ENCODE results near the gene CYP2E1. TPM values are rescaled to one million over a fixed set of nuclear protein-coding genes. Genes with fewer than 3 reads are reported as not detected.

Gene CYP2E1
- total and polyA plus RNA-seq, 2 donors (not counting 1 experiment from before 2014, with no cell fraction given) = 0.50 to 0.90 TPM

DNA sequence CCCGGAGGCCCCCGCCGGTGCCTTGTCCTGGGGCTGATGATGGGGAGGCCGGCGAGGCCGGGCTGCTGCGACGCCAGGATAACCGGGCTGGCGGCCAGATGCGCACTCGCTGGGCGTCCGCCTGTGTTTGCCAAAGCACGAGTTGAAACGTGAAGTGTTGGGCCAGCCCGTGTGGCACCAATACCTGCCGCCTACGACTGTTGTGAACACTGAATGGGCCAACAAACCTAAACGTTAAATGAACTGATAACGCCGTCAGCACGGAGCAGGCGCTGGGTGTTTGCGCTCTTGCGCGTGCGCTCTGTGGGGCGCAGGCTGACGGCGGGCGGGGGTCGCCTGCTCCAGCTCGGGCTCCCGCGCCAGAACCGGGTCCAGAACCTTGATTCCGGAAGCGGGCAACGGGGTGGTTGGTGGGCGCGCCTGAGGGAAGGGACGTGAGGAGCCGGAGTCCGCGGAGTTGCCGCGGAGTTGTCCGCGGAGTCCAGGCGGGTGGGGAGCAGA is 658 bp downstream of the CYP2E1 start:
- Histone ChIP-seq H3K9ac (ENCODE audit: insufficient read depth, low read length) (no peak overlapping the region), H2AFZ (ENCODE audit: low read length) (no peak overlapping the region), H3K27ac (ENCODE audit: insufficient read depth, low read length) (no peak overlapping the region), H3K4me1 (ENCODE audit: control insufficient read depth, extremely low read depth, insufficient read depth, low read length) (no peaks in the 10 kb centered on the region), H3K9me3 (ENCODE audit: control insufficient read depth, insufficient read depth, low read depth, low read length) (no peaks in the 10 kb centered on the region), H3K4me3 (replicated peaks in 1 of 4; ENCODE audit: control extremely low read depth in 1 of 4, insufficient read depth in 1 of 4, low read depth in 3 of 4, low read length in 4 of 4) (peak overlapping the region in 1 of 4 experiments; percentile 4), H4K20me1 (ENCODE audit: control insufficient read depth, extremely low read depth, insufficient read depth, low read length) (no peaks in the 10 kb centered on the region), H3K79me2 (ENCODE audit: control insufficient read depth, insufficient read depth, low read length) (no peaks in the 10 kb centered on the region), H3K4me2 (ENCODE audit: extremely low read depth, insufficient read depth, low read length) (no peak overlapping the region), H3K27me3 (ENCODE audit: control insufficient read depth, insufficient read depth, low read length) (peaks cover 25% of the 10 kb centered on the region), H3K36me3 (ENCODE audit: control insufficient read depth, insufficient read depth, low read length) (no peaks in the 10 kb centered on the region)
- DNase-seq (ENCODE audit: low read depth in 2 of 2) = no peak
- TF ChIP-seq EZH2 (IDR thresholded peaks at IDR 0.05; ENCODE audit: low read length, missing control alignments) = no peak
- TF ChIP-seq, protein P1, sequence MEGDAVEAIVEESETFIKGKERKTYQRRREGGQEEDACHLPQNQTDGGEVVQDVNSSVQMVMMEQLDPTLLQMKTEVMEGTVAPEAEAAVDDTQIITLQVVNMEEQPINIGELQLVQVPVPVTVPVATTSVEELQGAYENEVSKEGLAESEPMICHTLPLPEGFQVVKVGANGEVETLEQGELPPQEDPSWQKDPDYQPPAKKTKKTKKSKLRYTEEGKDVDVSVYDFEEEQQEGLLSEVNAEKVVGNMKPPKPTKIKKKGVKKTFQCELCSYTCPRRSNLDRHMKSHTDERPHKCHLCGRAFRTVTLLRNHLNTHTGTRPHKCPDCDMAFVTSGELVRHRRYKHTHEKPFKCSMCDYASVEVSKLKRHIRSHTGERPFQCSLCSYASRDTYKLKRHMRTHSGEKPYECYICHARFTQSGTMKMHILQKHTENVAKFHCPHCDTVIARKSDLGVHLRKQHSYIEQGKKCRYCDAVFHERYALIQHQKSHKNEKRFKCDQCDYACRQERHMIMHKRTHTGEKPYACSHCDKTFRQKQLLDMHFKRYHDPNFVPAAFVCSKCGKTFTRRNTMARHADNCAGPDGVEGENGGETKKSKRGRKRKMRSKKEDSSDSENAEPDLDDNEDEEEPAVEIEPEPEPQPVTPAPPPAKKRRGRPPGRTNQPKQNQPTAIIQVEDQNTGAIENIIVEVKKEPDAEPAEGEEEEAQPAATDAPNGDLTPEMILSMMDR (conservative IDR thresholded peaks at IDR 0.05 in 1 of 2, IDR thresholded peaks at IDR 0.05 in 1 of 2; ENCODE audit: low read depth in 1 of 2, low read length in 2 of 2) = no peak

DNA sequence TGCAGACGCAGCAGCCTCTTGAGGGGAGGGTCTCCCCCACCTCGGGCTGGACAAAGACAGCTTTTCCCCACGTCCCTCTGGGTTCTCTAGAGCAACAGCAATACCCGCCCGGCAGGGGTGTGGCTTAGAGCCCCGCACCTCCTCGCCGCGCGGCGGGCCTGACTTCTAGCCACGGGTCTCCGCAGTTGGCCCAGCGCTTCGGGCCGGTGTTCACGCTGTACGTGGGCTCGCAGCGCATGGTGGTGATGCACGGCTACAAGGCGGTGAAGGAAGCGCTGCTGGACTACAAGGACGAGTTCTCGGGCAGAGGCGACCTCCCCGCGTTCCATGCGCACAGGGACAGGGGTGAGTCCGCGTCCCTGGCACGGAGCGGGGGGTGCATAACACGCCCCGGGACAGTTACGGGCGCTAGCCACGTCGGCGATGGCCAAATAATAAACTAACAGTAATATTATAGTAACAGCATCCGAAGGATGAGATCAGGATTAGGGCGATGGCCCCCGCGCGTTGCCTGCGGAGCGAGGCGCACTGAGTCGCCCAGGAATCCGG is 1.2 kb downstream of the CYP2E1 start:
- no peak overlapping the region for H3K9ac ChIP-seq (ENCODE audit: insufficient read depth, low read length)
- peak overlapping the region in 1 of 4 experiments; percentile 4 for H3K4me3 ChIP-seq (replicated peaks in 1 of 4; ENCODE audit: control extremely low read depth in 1 of 4, insufficient read depth in 1 of 4, low read depth in 3 of 4, low read length in 4 of 4)
- H3K79me2 ChIP-seq (ENCODE audit: control insufficient read depth, insufficient read depth, low read length) = no peaks in the 10 kb centered on the region
- H3K36me3 ChIP-seq (ENCODE audit: control insufficient read depth, insufficient read depth, low read length) = no peaks in the 10 kb centered on the region
- no peaks in the 10 kb centered on the region for H3K4me1 ChIP-seq (ENCODE audit: control insufficient read depth, extremely low read depth, insufficient read depth, low read length)
- H3K4me2 ChIP-seq (ENCODE audit: extremely low read depth, insufficient read depth, low read length) = no peak overlapping the region
- H2AFZ ChIP-seq (ENCODE audit: low read length) = no peak overlapping the region
- no peaks in the 10 kb centered on the region for H3K9me3 ChIP-seq (ENCODE audit: control insufficient read depth, insufficient read depth, low read depth, low read length)
- H3K27ac ChIP-seq (ENCODE audit: insufficient read depth, low read length) = no peak overlapping the region
- H4K20me1 ChIP-seq (ENCODE audit: control insufficient read depth, extremely low read depth, insufficient read depth, low read length) = no peaks in the 10 kb centered on the region
- peak in 1 of 2 donors; percentile 9 for DNase-seq (ENCODE audit: low read depth in 2 of 2)
- H3K27me3 ChIP-seq (ENCODE audit: control insufficient read depth, insufficient read depth, low read length) = peaks cover 25% of the 10 kb centered on the region
- TF ChIP-seq, protein P1 (conservative IDR thresholded peaks at IDR 0.05 in 1 of 2, IDR thresholded peaks at IDR 0.05 in 1 of 2; ENCODE audit: low read depth in 1 of 2, low read length in 2 of 2) = no peak
- peak; percentile 30 for TF ChIP-seq EZH2 (IDR thresholded peaks at IDR 0.05; ENCODE audit: low read length, missing control alignments)

- no peaks in the 10 kb centered on the region for H3K36me3 ChIP-seq (ENCODE audit: control insufficient read depth, insufficient read depth, low read length)
- no peak overlapping the region for H3K4me2 ChIP-seq (ENCODE audit: extremely low read depth, insufficient read depth, low read length)
- no peaks in the 10 kb centered on the region for H3K9me3 ChIP-seq (ENCODE audit: control insufficient read depth, insufficient read depth, low read depth, low read length)
- H2AFZ ChIP-seq (ENCODE audit: low read length) = no peak overlapping the region
- H3K27me3 ChIP-seq (ENCODE audit: control insufficient read depth, insufficient read depth, low read length) = peaks cover 25% of the 10 kb centered on the region
- no peaks in the 10 kb centered on the region for H4K20me1 ChIP-seq (ENCODE audit: control insufficient read depth, extremely low read depth, insufficient read depth, low read length)
- no peaks in the 10 kb centered on the region for H3K79me2 ChIP-seq (ENCODE audit: control insufficient read depth, insufficient read depth, low read length)
- TF ChIP-seq, protein P1 (conservative IDR thresholded peaks at IDR 0.05 in 1 of 2, IDR thresholded peaks at IDR 0.05 in 1 of 2; ENCODE audit: low read depth in 1 of 2, low read length in 2 of 2) = no peak
- no peak for TF ChIP-seq EZH2 (IDR thresholded peaks at IDR 0.05; ENCODE audit: low read length, missing control alignments)
- H3K4me1 ChIP-seq (ENCODE audit: control insufficient read depth, extremely low read depth, insufficient read depth, low read length) = no peaks in the 10 kb centered on the region
- H3K4me3 ChIP-seq (replicated peaks in 1 of 4; ENCODE audit: control extremely low read depth in 1 of 4, insufficient read depth in 1 of 4, low read depth in 3 of 4, low read length in 4 of 4) = no peak overlapping the region
- peak in 1 of 2 donors; percentile 28 for DNase-seq (ENCODE audit: low read depth in 2 of 2)
- H3K9ac ChIP-seq (ENCODE audit: insufficient read depth, low read length) = no peak overlapping the region
- no peak overlapping the region for H3K27ac ChIP-seq (ENCODE audit: insufficient read depth, low read length)
Observed at GRCh38 chr10:133528845-133529575, 1.8 kb downstream of the CYP2E1 start.

Measured in fibroblast of lung (primary cell).